ENCODE data around the gene CBR4. TPM values are rescaled to one million over a fixed set of nuclear protein-coding genes. Genes with fewer than 3 reads are reported as not detected.
"Not testable (repeated sequence)": the region's sequence is repeated elsewhere in the genome, so short reads cannot be mapped to it uniquely, and the experiment has no call there.

The CBR4 gene
- total RNA-seq, 2 donors from 2014 or later = 13.7 to 18.0 TPM

DNA sequence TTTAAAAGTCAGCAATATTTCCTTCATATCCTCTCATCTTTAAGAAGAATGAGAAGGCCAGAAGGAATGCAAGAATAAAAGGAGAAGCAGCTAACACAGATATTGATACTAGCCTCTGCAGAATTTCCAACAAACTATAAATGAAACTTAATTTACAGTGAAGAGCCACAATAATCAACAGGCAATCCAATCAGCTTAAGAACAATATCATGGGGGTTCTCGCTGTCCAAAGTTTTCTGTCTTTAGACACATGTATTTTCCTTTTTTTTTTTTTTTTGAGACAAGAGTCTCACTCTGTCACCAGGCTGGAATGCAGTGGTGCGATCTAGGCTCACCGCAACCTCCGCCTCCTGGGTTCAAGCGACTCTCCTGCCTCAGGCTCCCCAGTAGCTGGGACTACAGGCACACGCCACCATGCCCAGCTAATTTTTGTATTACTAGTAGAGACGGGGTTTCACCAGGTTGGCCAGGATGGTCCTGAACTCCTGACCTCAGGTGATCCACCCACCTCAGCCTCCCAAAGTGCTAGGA, 17.0 kb downstream of the CBR4 start:
- not testable (repeated sequence) for H3K4me1 Mint-ChIP-seq; H3K27ac Mint-ChIP-seq; ATAC-seq (replicated peaks); H3K4me3 Mint-ChIP-seq; H3K27me3 Mint-ChIP-seq; H3K9me3 Mint-ChIP-seq
- peaks cover 54% of the 10 kb centered on the region for H3K36me3 Mint-ChIP-seq (ENCODE audit: low read depth)

- H3K4me1 Mint-ChIP-seq = no peaks in the 10 kb centered on the region
- no peak for ATAC-seq (replicated peaks)
These were observed 28.1 kb downstream of the CBR4 start for GRCh38 chr4:168981942-168982341.

GRCh38 chr4:168981460-168981859, 28.6 kb downstream of the CBR4 start:
- peaks cover 50% of the 10 kb centered on the region for H3K36me3 Mint-ChIP-seq (ENCODE audit: low read depth)
- no peak overlapping the region for H3K27ac Mint-ChIP-seq
- peaks cover 12% of the 10 kb centered on the region for H3K9me3 Mint-ChIP-seq
- no peak overlapping the region for H3K4me3 Mint-ChIP-seq
- no peak for ATAC-seq (replicated peaks)
- no peaks in the 10 kb centered on the region for H3K4me1 Mint-ChIP-seq
- no peaks in the 10 kb centered on the region for H3K27me3 Mint-ChIP-seq

More at GRCh38 chr4:168981942-168982341, 28.1 kb downstream of the CBR4 start:
- Mint-ChIP-seq H3K4me3 (no peak overlapping the region), H3K36me3 (ENCODE audit: low read depth) (peaks cover 54% of the 10 kb centered on the region), H3K27me3 (no peaks in the 10 kb centered on the region), H3K27ac (no peak overlapping the region), H3K9me3 (peaks cover 12% of the 10 kb centered on the region)

DNA sequence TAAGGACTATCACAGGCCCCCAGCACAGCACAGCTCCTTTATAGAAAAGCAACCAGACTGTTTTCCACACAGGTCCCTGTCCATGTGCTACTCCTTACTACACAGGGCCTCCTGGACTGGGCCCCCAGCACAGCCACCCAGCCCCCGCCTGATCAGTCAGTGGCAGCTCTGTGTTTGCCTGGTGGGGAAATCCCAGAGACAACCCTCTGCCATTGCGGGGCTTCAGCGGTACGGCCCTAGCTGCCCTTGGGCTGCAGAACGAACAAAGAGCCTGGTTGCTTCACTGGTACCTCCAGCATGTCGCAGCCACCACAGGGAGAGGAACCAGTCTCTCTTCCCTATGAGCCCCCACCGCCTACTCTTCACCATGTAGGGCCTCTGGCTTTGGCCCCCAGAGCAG, 30.7 kb downstream of the CBR4 start:
- Mint-ChIP-seq H3K4me1 (no peaks in the 10 kb centered on the region), H3K9me3 (peaks cover 19% of the 10 kb centered on the region), H3K27ac (no peak overlapping the region), H3K27me3 (no peaks in the 10 kb centered on the region), H3K36me3 (ENCODE audit: low read depth) (peaks cover 29% of the 10 kb centered on the region), H3K4me3 (no peak overlapping the region)
- ATAC-seq (replicated peaks) = no peak

- Mint-ChIP-seq H3K4me1 (no peaks in the 10 kb centered on the region), H3K9me3 (peaks cover 24% of the 10 kb centered on the region), H3K4me3 (no peak overlapping the region), H3K36me3 (ENCODE audit: low read depth) (peaks cover 17% of the 10 kb centered on the region), H3K27me3 (no peaks in the 10 kb centered on the region), H3K27ac (no peak overlapping the region)
- ATAC-seq (replicated peaks) = no peak
These were observed 31.9 kb downstream of the CBR4 start for GRCh38 chr4:168978001-168978700.

DNA sequence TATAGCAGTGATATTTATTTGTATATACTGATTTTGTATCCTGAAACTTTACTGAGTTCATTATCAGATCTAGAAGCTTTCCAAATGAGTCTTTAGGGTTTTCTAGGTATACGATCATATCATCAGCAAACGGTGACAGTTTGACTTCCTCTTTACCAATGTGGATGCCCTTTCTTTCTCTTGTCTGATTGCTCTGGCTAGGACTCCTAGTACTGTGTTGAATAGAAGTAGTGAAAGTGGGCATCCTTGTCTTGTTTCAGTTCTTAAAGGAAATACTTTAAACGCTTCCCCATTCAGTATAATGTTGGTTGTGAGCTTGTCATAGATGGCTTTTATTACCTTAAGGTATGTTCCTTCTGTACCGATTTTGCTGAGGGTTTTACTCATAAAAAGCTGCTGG, 37.5 kb downstream of the CBR4 start:
- Mint-ChIP-seq H3K9me3 (peaks cover 21% of the 10 kb centered on the region), H3K4me1 (no peaks in the 10 kb centered on the region), H3K36me3 (ENCODE audit: low read depth) (no peaks in the 10 kb centered on the region), H3K4me3 (no peak overlapping the region), H3K27me3 (no peaks in the 10 kb centered on the region), H3K27ac (no peak overlapping the region)
- ATAC-seq (replicated peaks) = no peak

GRCh38 chr4:168960716-168961115, 49.3 kb downstream of the CBR4 start:
- Mint-ChIP-seq H3K36me3 (ENCODE audit: low read depth) (no peaks in the 10 kb centered on the region), H3K4me3 (no peak overlapping the region), H3K4me1 (no peaks in the 10 kb centered on the region), H3K9me3 (peaks cover 2% of the 10 kb centered on the region), H3K27me3 (no peaks in the 10 kb centered on the region), H3K27ac (no peak overlapping the region)
- no peak for ATAC-seq (replicated peaks)

DNA sequence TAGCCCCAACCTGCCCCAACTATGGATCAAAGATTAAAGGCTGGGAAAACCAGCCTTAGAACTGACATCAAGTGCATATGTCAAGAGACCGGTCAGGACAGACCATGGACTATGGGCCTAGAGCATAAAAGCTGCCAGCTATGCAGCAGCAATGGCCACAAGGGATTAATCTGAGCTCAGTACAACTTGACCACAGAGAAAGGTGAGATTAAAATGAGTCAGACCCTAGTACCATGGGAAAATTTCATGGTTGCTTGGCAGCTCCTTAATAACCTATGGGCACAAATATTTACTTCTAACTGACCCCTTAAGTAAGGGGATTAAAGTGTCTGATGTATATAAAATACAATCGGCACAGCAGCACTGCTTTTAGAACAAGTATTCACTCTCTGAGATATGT, 54.4 kb downstream of the CBR4 start:
- peaks cover 1% of the 10 kb centered on the region for H3K9me3 Mint-ChIP-seq
- no peak overlapping the region for H3K4me3 Mint-ChIP-seq
- H3K27me3 Mint-ChIP-seq = no peaks in the 10 kb centered on the region
- no peaks in the 10 kb centered on the region for H3K36me3 Mint-ChIP-seq (ENCODE audit: low read depth)
- no peaks in the 10 kb centered on the region for H3K4me1 Mint-ChIP-seq
- no peak for ATAC-seq (replicated peaks)
- H3K27ac Mint-ChIP-seq = no peak overlapping the region

- not testable (repeated sequence) for H3K4me3 Mint-ChIP-seq; H3K36me3 Mint-ChIP-seq (ENCODE audit: low read depth); H3K9me3 Mint-ChIP-seq; H3K4me1 Mint-ChIP-seq; H3K27me3 Mint-ChIP-seq; ATAC-seq (replicated peaks); H3K27ac Mint-ChIP-seq
These were observed 57.2 kb downstream of the CBR4 start for GRCh38 chr4:168952821-168953246.

GRCh38 chr4:168945291-168945690, 64.8 kb downstream of the CBR4 start:
- Mint-ChIP-seq H3K4me1 (no peaks in the 10 kb centered on the region), H3K27me3 (no peaks in the 10 kb centered on the region), H3K9me3 (peaks cover 6% of the 10 kb centered on the region), H3K4me3 (no peak overlapping the region), H3K27ac (no peak overlapping the region), H3K36me3 (ENCODE audit: low read depth) (no peaks in the 10 kb centered on the region)
- no peak for ATAC-seq (replicated peaks)

- peaks cover 10% of the 10 kb centered on the region for H3K9me3 Mint-ChIP-seq
- no peak for ATAC-seq (replicated peaks)
- H3K36me3 Mint-ChIP-seq (ENCODE audit: low read depth) = no peaks in the 10 kb centered on the region
These were observed 67.1 kb downstream of the CBR4 start for GRCh38 chr4:168942985-168943384.

More at GRCh38 chr4:168942985-168943384, 67.1 kb downstream of the CBR4 start:
- H3K27me3 Mint-ChIP-seq = no peaks in the 10 kb centered on the region
- H3K27ac Mint-ChIP-seq = no peak overlapping the region
- H3K4me3 Mint-ChIP-seq = no peak overlapping the region
- no peaks in the 10 kb centered on the region for H3K4me1 Mint-ChIP-seq
